Neutrophil (primary cell): ENCODE measurements around the gene BPIFB3.

Experiments
- H3K27ac ChIP-seq: fragments of 200-600 bp; sonication (generic); 2 replicates; pipeline ENCODE4 v1.5.1; 2016; ENCODE audit warnings: mild to moderate bottlenecking, moderate library complexity
- H3K27me3 ChIP-seq: fragments of 200-600 bp; sonication (generic); 2 replicates; pipeline ENCODE4 v1.6.0; 2016; ENCODE audit warnings: mild to moderate bottlenecking
- H3K36me3 ChIP-seq: fragments of 200-600 bp; sonication (generic); 2 replicates; pipeline ENCODE4 v1.5.1; 2017
- H3K4me1 ChIP-seq, 2 experiments: fragments of 200-600 bp in 1 of 2; sonication (generic) in 1 of 2; 1 replicate in 1 of 2; 2 replicates in 1 of 2; pipeline versions ENCODE4 v1.5.1 to v1.6.1; 2013 to 2016; ENCODE audit warnings: low read depth in 1 of 2, low read length in 1 of 2, mild to moderate bottlenecking in 1 of 2, moderate library complexity in 1 of 2; ENCODE audit not compliant: control insufficient read depth in 1 of 2, insufficient read depth in 1 of 2
- H3K4me3 ChIP-seq, 2 experiments: fragments of 200-600 bp in 1 of 2; sonication (generic) in 1 of 2; 1 replicate in 1 of 2; 2 replicates in 1 of 2; pipeline ENCODE4 v1.5.1; 2013 to 2016; ENCODE audit warnings: low read depth in 1 of 2, low read length in 1 of 2, mild to moderate bottlenecking in 1 of 2, moderate library complexity in 1 of 2
- H3K9me3 ChIP-seq: fragments of 200-600 bp; sonication (generic); 2 replicates; pipeline ENCODE4 v1.5.1; 2016
- TF ChIP-seq, protein P1 (sequence below): fragments of 200-600 bp; sonication (generic); IDR thresholded peaks from 2 replicates; pipeline ENCODE4 v1.5.1; 2016; ENCODE audit warnings: antibody characterized with exemption

BPIFB3 gene

DNA sequence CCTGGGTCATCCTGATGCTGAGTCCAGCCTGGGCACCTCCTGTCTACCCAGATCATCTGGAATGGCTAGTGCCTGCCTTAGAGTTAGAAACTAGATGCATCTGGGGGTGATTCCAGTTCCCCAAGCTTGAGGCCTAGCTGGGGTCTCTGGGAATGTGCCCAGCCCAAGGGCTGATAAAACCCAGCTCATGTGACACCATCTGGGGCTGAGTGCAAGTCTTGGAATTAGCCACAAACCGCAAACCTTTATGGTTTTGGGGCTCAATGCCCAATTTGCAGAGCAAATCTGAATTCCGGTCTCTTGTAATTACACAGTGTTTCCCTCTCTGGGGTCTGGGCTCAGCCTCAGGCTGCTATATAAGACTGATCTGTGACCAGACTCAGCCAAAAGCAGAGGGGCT lies 25.6 kb downstream of the BPIFB3 start, which contains the start of gene BPIFB4:
TSS of gene BPIFB4 (plus strand) at position 385 of the 400 bp plus-strand sequence. CDS start 1,884 bp downstream, outside the sequence.
- TF ChIP-seq, protein P1, sequence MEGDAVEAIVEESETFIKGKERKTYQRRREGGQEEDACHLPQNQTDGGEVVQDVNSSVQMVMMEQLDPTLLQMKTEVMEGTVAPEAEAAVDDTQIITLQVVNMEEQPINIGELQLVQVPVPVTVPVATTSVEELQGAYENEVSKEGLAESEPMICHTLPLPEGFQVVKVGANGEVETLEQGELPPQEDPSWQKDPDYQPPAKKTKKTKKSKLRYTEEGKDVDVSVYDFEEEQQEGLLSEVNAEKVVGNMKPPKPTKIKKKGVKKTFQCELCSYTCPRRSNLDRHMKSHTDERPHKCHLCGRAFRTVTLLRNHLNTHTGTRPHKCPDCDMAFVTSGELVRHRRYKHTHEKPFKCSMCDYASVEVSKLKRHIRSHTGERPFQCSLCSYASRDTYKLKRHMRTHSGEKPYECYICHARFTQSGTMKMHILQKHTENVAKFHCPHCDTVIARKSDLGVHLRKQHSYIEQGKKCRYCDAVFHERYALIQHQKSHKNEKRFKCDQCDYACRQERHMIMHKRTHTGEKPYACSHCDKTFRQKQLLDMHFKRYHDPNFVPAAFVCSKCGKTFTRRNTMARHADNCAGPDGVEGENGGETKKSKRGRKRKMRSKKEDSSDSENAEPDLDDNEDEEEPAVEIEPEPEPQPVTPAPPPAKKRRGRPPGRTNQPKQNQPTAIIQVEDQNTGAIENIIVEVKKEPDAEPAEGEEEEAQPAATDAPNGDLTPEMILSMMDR: no peak

DNA sequence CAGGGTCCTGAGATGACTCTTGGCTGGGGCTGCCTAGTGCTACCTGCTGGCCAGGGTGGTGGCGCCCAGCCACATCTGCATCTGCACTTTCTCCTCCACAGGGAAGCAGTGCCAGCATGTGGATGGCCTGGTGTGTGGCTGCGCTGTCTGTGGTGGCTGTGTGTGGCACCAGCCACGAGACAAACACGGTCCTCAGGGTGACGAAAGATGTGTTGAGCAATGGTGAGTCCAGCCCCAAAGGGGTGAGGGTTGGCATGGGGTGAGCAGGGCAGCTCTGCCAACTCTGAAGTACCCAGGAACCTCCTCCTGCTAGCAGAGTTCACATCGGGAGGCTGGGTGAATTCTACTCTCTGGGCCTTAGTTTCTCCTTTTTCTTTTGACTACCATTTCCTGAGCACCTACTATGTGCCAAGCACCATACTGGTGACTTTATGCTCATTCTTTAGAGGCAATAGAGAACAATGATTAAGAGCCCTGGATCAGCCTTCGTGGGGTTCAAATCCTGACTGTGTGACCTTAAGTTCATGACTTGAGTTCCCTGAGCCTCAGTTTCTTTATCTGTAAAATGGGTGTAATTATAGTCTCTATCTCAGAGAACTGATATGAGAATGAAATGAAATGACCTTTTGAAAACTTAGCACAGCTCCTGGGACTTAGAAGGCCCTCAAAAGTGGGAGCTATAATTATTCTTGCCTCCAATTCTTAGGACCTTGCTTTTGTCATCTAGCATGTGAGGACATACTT lies 27.9 kb downstream of the BPIFB3 start:
- no peaks in the 10 kb centered on the region for H3K9me3 ChIP-seq
- H3K36me3 ChIP-seq: no peaks in the 10 kb centered on the region
- H3K27ac ChIP-seq: no peak overlapping the region
- TF ChIP-seq, protein P1: no peak
- H3K27me3 ChIP-seq: no peaks in the 10 kb centered on the region
- H3K4me1 ChIP-seq: no peaks in the 10 kb centered on the region
- H3K4me3 ChIP-seq: no peak overlapping the region

More for the DNA sequence above, 25.6 kb downstream of the BPIFB3 start, which contains the start of gene BPIFB4:
- Histone ChIP-seq H3K27me3 (no peaks in the 10 kb centered on the region), H3K9me3 (no peaks in the 10 kb centered on the region), H3K36me3 (no peaks in the 10 kb centered on the region), H3K4me3 (no peak within 1 kb of the TSS), H3K4me1 (no peaks in the 10 kb centered on the region), H3K27ac (no peak within 1 kb of the TSS)

DNA sequence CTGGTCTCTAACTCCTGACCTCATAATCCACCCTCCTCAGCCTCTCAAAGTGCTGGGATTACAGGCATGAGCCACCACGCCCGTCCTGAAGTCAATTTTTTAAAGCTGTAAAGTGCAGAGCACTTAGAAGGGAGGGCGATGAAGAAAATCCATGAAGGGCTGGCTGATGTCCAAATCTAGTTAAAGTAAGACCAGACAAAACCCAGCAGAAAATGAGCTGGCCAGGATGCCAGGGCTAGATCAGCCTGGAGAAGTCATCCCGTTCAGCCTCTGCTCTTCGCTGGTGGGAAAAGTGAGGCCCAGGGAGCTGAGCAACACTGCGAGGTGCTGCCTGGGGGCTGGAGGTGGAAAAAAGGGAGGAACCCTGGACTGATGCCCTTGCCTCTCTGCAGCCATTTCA lies 28.8 kb downstream of the BPIFB3 start:
- H3K9me3 ChIP-seq: no peaks in the 10 kb centered on the region
- no peak overlapping the region for H3K4me3 ChIP-seq
- TF ChIP-seq, protein P1: no peak
- H3K27ac ChIP-seq: no peak overlapping the region
- no peaks in the 10 kb centered on the region for H3K36me3 ChIP-seq
- H3K4me1 ChIP-seq: no peaks in the 10 kb centered on the region
- H3K27me3 ChIP-seq: no peaks in the 10 kb centered on the region

DNA sequence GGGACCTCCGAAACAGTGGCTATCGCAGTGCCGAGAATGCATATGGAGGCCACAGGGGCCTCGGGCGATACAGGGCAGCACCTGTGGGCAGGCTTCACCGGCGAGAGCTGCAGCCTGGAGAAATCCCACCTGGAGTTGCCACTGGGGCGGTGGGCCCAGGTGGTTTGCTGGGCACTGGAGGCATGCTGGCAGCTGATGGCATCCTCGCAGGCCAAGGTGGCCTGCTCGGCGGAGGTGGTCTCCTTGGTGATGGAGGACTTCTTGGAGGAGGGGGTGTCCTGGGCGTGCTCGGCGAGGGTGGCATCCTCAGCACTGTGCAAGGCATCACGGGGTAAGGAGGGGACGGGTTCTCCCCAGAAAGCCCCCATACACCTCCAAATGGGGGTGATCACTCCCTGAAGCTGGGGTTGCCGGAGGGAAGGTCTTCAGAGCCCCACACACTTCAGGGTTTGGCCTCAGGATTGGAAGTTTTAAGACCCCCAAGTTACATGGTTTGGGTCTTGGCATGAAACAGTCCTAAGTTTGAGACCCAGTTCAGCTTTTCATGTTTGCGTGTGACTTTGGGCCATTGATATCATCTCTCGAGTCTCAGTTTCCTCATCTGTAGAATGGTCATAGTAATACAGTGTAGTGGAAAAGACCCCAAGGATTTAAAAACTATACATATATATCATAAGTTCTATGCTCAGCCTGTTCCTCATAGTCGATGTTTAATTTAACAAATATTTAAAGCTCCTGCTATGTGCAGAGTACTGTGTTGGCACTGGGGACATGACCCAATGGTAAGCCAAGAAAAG lies 30.0 kb downstream of the BPIFB3 start:
- Histone ChIP-seq H3K27me3 (no peaks in the 10 kb centered on the region), H3K4me1 (no peaks in the 10 kb centered on the region), H3K27ac (no peak overlapping the region), H3K9me3 (no peaks in the 10 kb centered on the region), H3K4me3 (no peak overlapping the region), H3K36me3 (no peaks in the 10 kb centered on the region)
- TF ChIP-seq, protein P1: no peak

DNA sequence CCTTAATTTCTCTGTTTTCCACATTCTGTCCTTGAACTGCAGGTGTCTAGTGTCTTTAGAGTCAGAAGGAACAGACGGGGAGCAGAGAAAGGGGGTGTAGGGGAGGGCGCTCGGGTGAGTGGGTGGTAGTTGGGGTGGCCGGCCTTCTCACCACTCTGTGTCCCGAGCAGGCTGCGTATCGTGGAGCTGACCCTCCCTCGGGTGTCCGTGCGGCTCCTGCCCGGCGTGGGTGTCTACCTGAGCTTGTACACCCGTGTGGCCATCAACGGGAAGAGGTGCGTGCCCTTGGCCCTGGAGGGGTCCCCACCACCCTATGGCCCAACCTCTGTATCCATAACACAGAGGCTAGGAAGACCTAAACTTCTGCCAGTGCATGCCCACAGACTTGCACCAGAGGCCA lies 31.0 kb downstream of the BPIFB3 start:
- Histone ChIP-seq H3K36me3 (no peaks in the 10 kb centered on the region), H3K27me3 (no peaks in the 10 kb centered on the region), H3K27ac (no peak overlapping the region), H3K9me3 (no peaks in the 10 kb centered on the region), H3K4me1 (no peaks in the 10 kb centered on the region), H3K4me3 (no peak overlapping the region)
- TF ChIP-seq, protein P1: no peak
